Spleen (tissue), 11 donors: ENCODE data around the gene DCAF8L2. TPM values are rescaled to one million over a fixed set of nuclear protein-coding genes. Genes with fewer than 3 reads are reported as not detected.

ENCODE experiments used
- DNase-seq: peaks from one replicate; pipeline ENCODE4 v3.0.0-alpha.2; 2020
- H3K27ac ChIP-seq, 8 donors: fragments of 200-600 bp; sonication (generic) in 7 of 8; 1 replicate in 4 of 8; 2 replicates in 4 of 8; pipeline versions ENCODE4 v1.5.0 to v1.8.0; 2016 to 2021; ENCODE audit warnings: inconsistent platforms in 4 of 8, mild to moderate bottlenecking in 4 of 8, moderate library complexity in 1 of 8
- H3K27me3 ChIP-seq, 7 donors: fragments of 200-600 bp; sonication (generic) in 6 of 7; replicated peaks in 1 of 7; 1 replicate in 4 of 7; 2 replicates in 3 of 7; pipeline versions ENCODE4 v1.5.0 to v1.8.0; 2016 to 2021; ENCODE audit warnings: inconsistent platforms in 3 of 7, mild to moderate bottlenecking in 1 of 7
- H3K36me3 ChIP-seq, 6 donors: fragments of 200-600 bp; sonication (generic) in 5 of 6; 1 replicate in 4 of 6; 2 replicates in 2 of 6; pipeline versions ENCODE4 v1.5.0 to v1.8.0; 2016 to 2021; ENCODE audit warnings: inconsistent platforms in 2 of 6
- H3K4me1 ChIP-seq, 6 donors: fragments of 200-600 bp; sonication (generic) in 5 of 6; 1 replicate in 3 of 6; 2 replicates in 3 of 6; pipeline versions ENCODE4 v1.5.0 to v1.8.0; 2016 to 2021; ENCODE audit warnings: inconsistent platforms in 3 of 6
- H3K4me3 ChIP-seq, 8 donors: fragments of 200-600 bp; sonication (generic) in 7 of 8; 1 replicate in 4 of 8; 2 replicates in 4 of 8; pipeline versions ENCODE4 v1.5.0 to v1.8.0; 2016 to 2021; ENCODE audit warnings: inconsistent platforms in 4 of 8, mild to moderate bottlenecking in 4 of 8, moderate library complexity in 2 of 8
- H3K9me3 ChIP-seq, 8 donors: fragments of 200-600 bp; sonication (generic) in 7 of 8; 1 replicate in 4 of 8; 2 replicates in 4 of 8; pipeline versions ENCODE4 v1.5.0 to v1.8.0; 2016 to 2021; ENCODE audit warnings: inconsistent platforms in 4 of 8
- CTCF ChIP-seq, 11 experiments: fragments of 200-600 bp in 7 of 11; fragments of 450-650 bp in 4 of 11; sonication (generic) in 4 of 11; IDR thresholded peaks in 8 of 11; conservative IDR thresholded peaks in 3 of 11; 1 replicate in 7 of 11; 2 replicates in 4 of 11; pipeline versions ENCODE4 v1.4.0 to v1.8.0; 2016 to 2021; ENCODE audit warnings: antibody characterized with exemption in 11 of 11, inconsistent platforms in 4 of 11, mild to moderate bottlenecking in 1 of 11
- POLR2A ChIP-seq, 3 donors: fragments of 450-650 bp; IDR thresholded peaks; one replicate each; pipeline ENCODE4 v1.5.1; 2017; ENCODE audit warnings: antibody characterized with exemption in 3 of 3, mild to moderate bottlenecking in 1 of 3
- POLR2AphosphoS5 ChIP-seq, 3 donors: sonication (generic); formaldehyde crosslinking; IDR thresholded peaks; one replicate each; pipeline ENCODE4 v1.5.1; 2017; ENCODE audit warnings: antibody characterized with exemption in 3 of 3
- WGBS, 5 donors: extraction: QIAGEN DNeasy Blood & Tissue Kit in 3 of 5; methylation state at CpG; one replicate each; pipeline versions ENCODE4 v1.1.5 to v1.1.7; 2013 to 2018; 5-methylcytosine and 5-hydroxymethylcytosine counted together
- intact Hi-C: fragments of 100-400 bp; cut with DNase I; formaldehyde crosslinking; loops from one replicate; pipeline ENCODE4 v1.15.0; 2023; ENCODE audit warnings: low total_unique reads
- polyA plus RNA-seq, 3 donors: library from polyadenylated mRNA; stranded (reverse); fragments of 200-250 nt; gene quantifications; one replicate each; pipeline ENCODE4 v1.2.1, GENCODE V29; 2013
- total RNA-seq, 7 donors: library from RNA; depleted of rRNA in 3 of 7; stranded (reverse); fragments of >200 nt in 3 of 7; fragmentation: NEBNext Ultra II Directional in 4 of 7; extraction: Animal tissue kit (Norgen Biotek cat#: 25700) in 4 of 7; gene quantifications; one replicate each; pipeline versions ENCODE4 v1.1.0 to v1.2.1, GENCODE V29; 2016 to 2021
- donor health status: healthy with polysubstance abuse.
- donor health status: DM: no; HTN: no; CAD: no; lungs with moderate emphysema.
- donor health status: DM: no; HTN: no; CAD: no.
- donor health status: Bipolar disorder and iron deficiency.
- donor health status: healthy.
- donor health status: DM: no; HTN: no; CAD: no.
- donor health status: DM: yes; HTN: yes; CAD: no.

DCAF8L2 gene
- total and polyA plus RNA-seq, 10 donors, result not detected

GRCh38 chrX:27626066-27626465, 35.9 kb downstream of the DCAF8L2 start:
- H3K27me3 ChIP-seq, result no peaks in the 10 kb centered on the region
- intact Hi-C loops, result no loop called here
- TF ChIP-seq POLR2A (IDR thresholded peaks at IDR 0.05), result no peak
- TF ChIP-seq POLR2AphosphoS5 (IDR thresholded peaks at IDR 0.05), result no peak
- TF ChIP-seq CTCF (IDR thresholded peaks at IDR 0.05 in 8 of 11, conservative IDR thresholded peaks at IDR 0.05 in 3 of 11), result no peak
- no peak overlapping the region for H3K27ac ChIP-seq
- no peaks in the 10 kb centered on the region for H3K4me1 ChIP-seq
- peaks cover 0 to 9% (median 0%) of the 10 kb centered on the region in 8 donors for H3K9me3 ChIP-seq
- DNase-seq, result no peak
- H3K36me3 ChIP-seq, result no peaks in the 10 kb centered on the region
- H3K4me3 ChIP-seq, result no peak overlapping the region
- 59 to 90% (median 70%) methylated on average over 3 of the region's 3 CpGs for WGBS, 5 donors

GRCh38 chrX:27633328-27633727, 43.2 kb downstream of the DCAF8L2 start:
- H3K4me1 ChIP-seq, result no peaks in the 10 kb centered on the region
- TF ChIP-seq POLR2AphosphoS5 (IDR thresholded peaks at IDR 0.05) (no peak), POLR2A (IDR thresholded peaks at IDR 0.05) (no peak), CTCF (IDR thresholded peaks at IDR 0.05 in 8 of 11, conservative IDR thresholded peaks at IDR 0.05 in 3 of 11) (no peak)
- no peaks in the 10 kb centered on the region for H3K36me3 ChIP-seq
- H3K9me3 ChIP-seq, result peaks cover 0 to 4% (median 0%) of the 10 kb centered on the region in 8 donors
- intact Hi-C loops, result no loop called here
- H3K27ac ChIP-seq, result no peak overlapping the region
- no peaks in the 10 kb centered on the region for H3K27me3 ChIP-seq
- H3K4me3 ChIP-seq, result no peak overlapping the region
- 65 to 86% (median 79%) methylated on average over 3 of the region's 3 CpGs for WGBS, 5 donors
- no peak for DNase-seq

- no peaks in the 10 kb centered on the region for H3K4me1 ChIP-seq
- no peaks in the 10 kb centered on the region for H3K9me3 ChIP-seq
- H3K36me3 ChIP-seq, result no peaks in the 10 kb centered on the region
- WGBS, 5 donors, result 33 to 71% (median 64%) methylated on average over 1 of the region's 1 CpG
- peaks cover 0 to 5% (median 0%) of the 10 kb centered on the region in 7 donors for H3K27me3 ChIP-seq
- H3K4me3 ChIP-seq, result no peak overlapping the region
- intact Hi-C loops, result no loop called here
- H3K27ac ChIP-seq, result no peak overlapping the region
- TF ChIP-seq POLR2A (IDR thresholded peaks at IDR 0.05), result no peak
- no peak for TF ChIP-seq CTCF (IDR thresholded peaks at IDR 0.05 in 8 of 11, conservative IDR thresholded peaks at IDR 0.05 in 3 of 11)
- TF ChIP-seq POLR2AphosphoS5 (IDR thresholded peaks at IDR 0.05), result no peak
- no peak for DNase-seq
These were observed 66.4 kb downstream of the DCAF8L2 start for GRCh38 chrX:27656581-27656980.

GRCh38 chrX:27660878-27661277, 70.7 kb downstream of the DCAF8L2 start:
- Histone ChIP-seq H3K36me3 (no peaks in the 10 kb centered on the region), H3K27me3 (peaks cover 0 to 4% (median 0%) of the 10 kb centered on the region in 7 donors), H3K4me3 (no peak overlapping the region), H3K27ac (no peak overlapping the region), H3K4me1 (no peaks in the 10 kb centered on the region), H3K9me3 (no peaks in the 10 kb centered on the region)
- TF ChIP-seq POLR2AphosphoS5 (IDR thresholded peaks at IDR 0.05) (no peak), CTCF (IDR thresholded peaks at IDR 0.05 in 8 of 11, conservative IDR thresholded peaks at IDR 0.05 in 3 of 11) (no peak), POLR2A (IDR thresholded peaks at IDR 0.05) (no peak)
- intact Hi-C loops, result no loop called here
- DNase-seq, result no peak
